Esophagus muscularis mucosa (tissue), 4 donors: ENCODE data around the gene TSPAN19. TPM values are rescaled to one million over a fixed set of nuclear protein-coding genes. Genes with fewer than 3 reads are reported as not detected.

Source experiments
- DNase-seq: peaks from one replicate; pipeline ENCODE4 v3.0.0-alpha.2; 2017; ENCODE audit errors: extremely low spot score
- H3K27ac ChIP-seq, 4 donors: fragments of 200-600 bp; sonication (generic); replicated peaks in 1 of 4; 1 replicate in 3 of 4; 2 replicates in 1 of 4; pipeline ENCODE4 v1.5.1; 2016 to 2019; ENCODE audit warnings: mild to moderate bottlenecking in 1 of 4
- H3K27me3 ChIP-seq, 4 donors: fragments of 200-600 bp; sonication (generic); one replicate each; pipeline versions ENCODE4 v1.5.1 to v1.6.0; 2016 to 2019
- H3K36me3 ChIP-seq, 4 donors: fragments of 200-600 bp; sonication (generic); one replicate each; pipeline ENCODE4 v1.5.1; 2016 to 2019
- H3K4me1 ChIP-seq, 4 donors: fragments of 200-600 bp; sonication (generic); one replicate each; pipeline ENCODE4 v1.5.1; 2016 to 2019
- H3K4me3 ChIP-seq, 4 donors: fragments of 200-600 bp; sonication (generic); 1 replicate in 2 of 4; 2 replicates in 2 of 4; pipeline ENCODE4 v1.5.1; 2016 to 2019; ENCODE audit warnings: mild to moderate bottlenecking in 4 of 4, moderate library complexity in 1 of 4
- H3K9me3 ChIP-seq, 4 donors: fragments of 200-600 bp; sonication (generic); 1 replicate in 3 of 4; 2 replicates in 1 of 4; pipeline ENCODE4 v1.5.1; 2016 to 2019
- CTCF ChIP-seq, 3 experiments: fragments of 200-600 bp in 2 of 3; fragments of 450-650 bp in 1 of 3; sonication (generic) in 2 of 3; IDR thresholded peaks; one replicate each; pipeline ENCODE4 v1.5.1; 2017 to 2019; ENCODE audit warnings: antibody characterized with exemption in 3 of 3, mild to moderate bottlenecking in 2 of 3, moderate library complexity in 1 of 3
- EP300 ChIP-seq: sonication (generic); formaldehyde crosslinking; IDR thresholded peaks from one replicate; pipeline ENCODE4 v1.6.1; 2017; ENCODE audit warnings: antibody characterized with exemption
- POLR2A ChIP-seq: fragments of 450-650 bp; IDR thresholded peaks from one replicate; pipeline ENCODE4 v1.6.1; 2017; ENCODE audit warnings: antibody characterized with exemption, moderate library complexity, mild to moderate bottlenecking, low read depth
- POLR2AphosphoS5 ChIP-seq, 2 donors: sonication (generic); formaldehyde crosslinking; IDR thresholded peaks; one replicate each; pipeline ENCODE4 v1.6.1; 2017; ENCODE audit warnings: antibody characterized with exemption in 2 of 2
- WGBS: methylation state at CpG from one replicate; pipeline ENCODE4 v1.1.5; 2018; 5-methylcytosine and 5-hydroxymethylcytosine counted together
- intact Hi-C: fragments of 100-400 bp; cut with DNase I; formaldehyde crosslinking; loops from one replicate; pipeline ENCODE4 v1.15.1; 2023
- total RNA-seq, 4 donors: library from RNA; depleted of rRNA; stranded (reverse); fragments of >200 nt; gene quantifications; one replicate each; pipeline versions ENCODE4 v1.1.0 to v1.2.1, GENCODE V29; 2016

TSPAN19 gene
- total RNA-seq, 4 donors from 2014 or later = not detected

GRCh38 chr12:85065837-85066482 lies 29.9 kb upstream of the TSPAN19 start:
- intact Hi-C loops = no loop called here
- TF ChIP-seq EP300 = no peak
- TF ChIP-seq POLR2AphosphoS5 (IDR thresholded peaks at IDR 0.05) = no peak
- no peak for TF ChIP-seq CTCF (IDR thresholded peaks at IDR 0.05)
- no peak for TF ChIP-seq POLR2A
- H3K36me3 ChIP-seq = no peaks in the 10 kb centered on the region
- no peak for DNase-seq
- H3K4me3 ChIP-seq = no peak overlapping the region
- H3K27ac ChIP-seq = no peak overlapping the region
- H3K27me3 ChIP-seq = no peaks in the 10 kb centered on the region
- no peaks in the 10 kb centered on the region for H3K4me1 ChIP-seq
- 90% methylated on average over 3 of the region's 3 CpGs for WGBS
- H3K9me3 ChIP-seq = no peaks in the 10 kb centered on the region

DNA sequence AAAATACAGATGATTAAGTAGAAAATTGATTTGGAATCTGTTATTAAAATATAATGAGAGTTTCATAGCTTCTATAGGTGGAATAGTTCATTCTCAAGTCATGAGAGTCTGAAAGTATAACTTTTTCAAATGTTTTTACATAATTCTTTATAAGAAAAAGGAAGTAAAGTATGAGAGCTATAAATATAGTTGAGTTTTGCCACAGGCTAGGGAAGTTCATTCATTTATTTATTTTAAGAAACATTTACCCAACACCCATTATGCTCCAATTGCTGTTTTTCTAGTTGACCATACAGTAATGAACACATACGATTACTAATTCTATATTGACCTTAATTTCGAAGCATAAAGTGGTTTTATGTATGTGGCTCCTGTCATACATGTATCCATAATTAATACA lies 24.8 kb upstream of the TSPAN19 start:
- Histone ChIP-seq H3K27me3 (no peaks in the 10 kb centered on the region), H3K27ac (no peak overlapping the region), H3K9me3 (no peaks in the 10 kb centered on the region), H3K4me3 (no peak overlapping the region), H3K36me3 (no peaks in the 10 kb centered on the region), H3K4me1 (no peaks in the 10 kb centered on the region)
- no peak for TF ChIP-seq POLR2A
- TF ChIP-seq POLR2AphosphoS5 (IDR thresholded peaks at IDR 0.05) = no peak
- no peak for TF ChIP-seq EP300
- no peak for TF ChIP-seq CTCF (IDR thresholded peaks at IDR 0.05)
- 77% methylated on average over 2 of the region's 2 CpGs for WGBS
- intact Hi-C loops = no loop called here
- no peak for DNase-seq

- no peak for DNase-seq
- H3K27ac ChIP-seq = no peak overlapping the region
- no peak overlapping the region for H3K4me3 ChIP-seq
- 67% methylated on average over 6 of the region's 6 CpGs for WGBS
- no peaks in the 10 kb centered on the region for H3K9me3 ChIP-seq
- H3K27me3 ChIP-seq = no peaks in the 10 kb centered on the region
- TF ChIP-seq EP300 (no peak), POLR2AphosphoS5 (IDR thresholded peaks at IDR 0.05) (no peak)
- no peaks in the 10 kb centered on the region for H3K36me3 ChIP-seq
- H3K4me1 ChIP-seq = no peaks in the 10 kb centered on the region
- intact Hi-C loops = no loop called here
Measured at GRCh38 chr12:85059594-85059993, 23.5 kb upstream of the TSPAN19 start.

DNA sequence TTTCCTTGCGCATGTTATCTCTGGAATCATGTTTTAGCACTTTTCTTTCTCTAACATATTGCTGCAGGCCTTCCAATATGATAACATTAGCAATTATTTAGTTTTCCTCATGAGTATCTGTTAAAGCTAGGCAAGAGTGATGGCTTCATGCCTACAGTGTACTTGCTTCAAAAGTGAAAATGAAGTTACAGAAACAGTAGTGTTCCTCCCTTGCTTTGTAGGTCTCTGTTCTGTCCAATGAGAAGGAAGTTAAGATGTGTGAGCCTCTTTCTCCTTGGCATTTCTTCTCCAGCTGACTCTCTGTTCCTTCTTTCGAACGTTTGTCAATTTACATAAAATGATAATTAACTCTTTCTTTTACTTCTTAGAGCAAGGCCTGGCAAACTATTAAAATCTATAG lies 22.3 kb upstream of the TSPAN19 start:
- Histone ChIP-seq H3K27ac (no peak overlapping the region), H3K9me3 (no peaks in the 10 kb centered on the region), H3K4me3 (no peak overlapping the region), H3K4me1 (no peaks in the 10 kb centered on the region), H3K27me3 (no peaks in the 10 kb centered on the region), H3K36me3 (no peaks in the 10 kb centered on the region)
- no peak for TF ChIP-seq CTCF (IDR thresholded peaks at IDR 0.05)
- no peak for TF ChIP-seq EP300
- no peak for TF ChIP-seq POLR2A
- TF ChIP-seq POLR2AphosphoS5 (IDR thresholded peaks at IDR 0.05) = no peak
- 56% methylated on average over 3 of the region's 3 CpGs for WGBS
- intact Hi-C loops = no loop called here
- DNase-seq = no peak

DNA sequence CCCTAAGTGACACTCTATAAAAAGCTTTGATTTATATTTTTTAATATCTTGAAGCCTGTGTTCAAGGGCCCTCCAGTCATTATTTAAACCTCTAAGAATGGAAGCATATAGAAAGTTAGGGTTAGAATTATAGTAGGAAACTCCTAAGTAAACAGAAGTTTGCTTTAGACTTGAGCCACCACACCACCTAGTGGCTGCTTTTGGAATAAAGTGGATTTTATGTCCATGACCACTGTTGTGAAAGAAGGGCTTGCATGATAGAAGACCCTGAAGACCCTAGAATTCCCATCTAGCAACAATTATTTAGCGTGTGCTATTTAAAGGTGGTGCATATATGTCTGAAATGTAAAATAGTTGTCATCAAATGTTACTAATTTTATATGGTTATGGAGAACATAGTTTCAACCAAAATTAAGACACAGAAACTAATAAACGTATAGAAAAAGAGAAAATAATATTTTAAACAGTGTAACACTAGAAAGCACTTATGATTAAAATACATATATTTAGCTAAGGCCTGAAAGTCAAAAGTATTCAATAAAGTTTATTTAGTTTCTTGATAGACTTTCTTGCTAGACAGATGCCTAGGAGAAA lies 21.4 kb upstream of the TSPAN19 start:
- intact Hi-C loops = no loop called here
- no peak overlapping the region for H3K27ac ChIP-seq
- peak; percentile 46 to 72 (median 60) for TF ChIP-seq CTCF (IDR thresholded peaks at IDR 0.05)
- TF ChIP-seq POLR2AphosphoS5 (IDR thresholded peaks at IDR 0.05) = no peak
- TF ChIP-seq POLR2A = no peak
- TF ChIP-seq EP300 = no peak
- H3K4me1 ChIP-seq = no peaks in the 10 kb centered on the region
- no peaks in the 10 kb centered on the region for H3K9me3 ChIP-seq
- WGBS = 50% methylated on average over 2 of the region's 2 CpGs
- H3K27me3 ChIP-seq = no peaks in the 10 kb centered on the region
- no peak for DNase-seq
- H3K36me3 ChIP-seq = no peaks in the 10 kb centered on the region
- H3K4me3 ChIP-seq = no peak overlapping the region
